PC-3 (cell line): Measurements from ENCODE around the gene ZKSCAN2.

Experiments
- EZH2 ChIP-seq: fragments of 300-600 bp; sonication (generic); IDR thresholded peaks from one replicate; pipeline ENCODE4 v1.6.1; 2017; ENCODE audit warnings: antibody characterized with exemption, mild to moderate bottlenecking, low read length; ENCODE audit not compliant: unreplicated experiment
- EZH2phosphoT487 ChIP-seq: fragments of 300-600 bp; sonication (generic); IDR thresholded peaks from 2 replicates; pipeline ENCODE4 v1.6.1; 2018; ENCODE audit warnings: mild to moderate bottlenecking, antibody characterized with exemption, low read length, borderline replicate concordance
- TF ChIP-seq, protein P1 (sequence below): fragments of 300-600 bp; sonication (generic); conservative IDR thresholded peaks from 2 replicates; pipeline ENCODE4 v1.5.1; 2017; ENCODE audit warnings: antibody characterized with exemption, low read depth, mild to moderate bottlenecking, low read length

GRCh38 chr16:25198021-25198420 is 59.6 kb downstream of the ZKSCAN2 start:
- TF ChIP-seq, protein P1, sequence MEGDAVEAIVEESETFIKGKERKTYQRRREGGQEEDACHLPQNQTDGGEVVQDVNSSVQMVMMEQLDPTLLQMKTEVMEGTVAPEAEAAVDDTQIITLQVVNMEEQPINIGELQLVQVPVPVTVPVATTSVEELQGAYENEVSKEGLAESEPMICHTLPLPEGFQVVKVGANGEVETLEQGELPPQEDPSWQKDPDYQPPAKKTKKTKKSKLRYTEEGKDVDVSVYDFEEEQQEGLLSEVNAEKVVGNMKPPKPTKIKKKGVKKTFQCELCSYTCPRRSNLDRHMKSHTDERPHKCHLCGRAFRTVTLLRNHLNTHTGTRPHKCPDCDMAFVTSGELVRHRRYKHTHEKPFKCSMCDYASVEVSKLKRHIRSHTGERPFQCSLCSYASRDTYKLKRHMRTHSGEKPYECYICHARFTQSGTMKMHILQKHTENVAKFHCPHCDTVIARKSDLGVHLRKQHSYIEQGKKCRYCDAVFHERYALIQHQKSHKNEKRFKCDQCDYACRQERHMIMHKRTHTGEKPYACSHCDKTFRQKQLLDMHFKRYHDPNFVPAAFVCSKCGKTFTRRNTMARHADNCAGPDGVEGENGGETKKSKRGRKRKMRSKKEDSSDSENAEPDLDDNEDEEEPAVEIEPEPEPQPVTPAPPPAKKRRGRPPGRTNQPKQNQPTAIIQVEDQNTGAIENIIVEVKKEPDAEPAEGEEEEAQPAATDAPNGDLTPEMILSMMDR, result no peak
- TF ChIP-seq EZH2phosphoT487, result no peak
- no peak for TF ChIP-seq EZH2
